HG02571 (cell line): ENCODE results near the gene IFIH1.
A peak's percentile ranks its signal among the peaks of the same experiment; 100 is the strongest.

Experiments used
- ATAC-seq: cut with Tn5 transposase; IDR thresholded peaks from one replicate; pipeline ENCODE4 v1.9.1; 2021; ENCODE audit warnings: mild to moderate bottlenecking, moderate library complexity; ENCODE audit not compliant: unreplicated experiment

Gene IFIH1

DNA sequence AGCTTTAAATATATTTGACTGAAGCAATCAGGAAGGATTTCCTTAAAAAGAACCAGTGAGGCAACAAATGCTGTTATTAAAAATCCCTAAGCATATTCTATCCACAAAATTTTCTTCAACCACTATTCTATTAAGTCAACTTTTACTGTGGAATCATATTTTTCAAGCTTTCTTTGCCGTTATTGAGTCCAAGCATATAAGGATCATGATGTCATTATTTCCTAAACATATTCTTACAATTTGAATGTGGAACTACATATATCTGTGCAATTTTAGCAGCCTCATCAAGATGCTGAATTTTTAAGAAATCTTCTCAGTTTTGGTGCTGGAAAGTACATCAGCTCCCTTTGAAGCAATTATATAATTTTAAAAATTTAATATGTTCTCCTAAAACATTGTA is 5.6 kb downstream of the IFIH1 start:
- ATAC-seq: no peak

DNA sequence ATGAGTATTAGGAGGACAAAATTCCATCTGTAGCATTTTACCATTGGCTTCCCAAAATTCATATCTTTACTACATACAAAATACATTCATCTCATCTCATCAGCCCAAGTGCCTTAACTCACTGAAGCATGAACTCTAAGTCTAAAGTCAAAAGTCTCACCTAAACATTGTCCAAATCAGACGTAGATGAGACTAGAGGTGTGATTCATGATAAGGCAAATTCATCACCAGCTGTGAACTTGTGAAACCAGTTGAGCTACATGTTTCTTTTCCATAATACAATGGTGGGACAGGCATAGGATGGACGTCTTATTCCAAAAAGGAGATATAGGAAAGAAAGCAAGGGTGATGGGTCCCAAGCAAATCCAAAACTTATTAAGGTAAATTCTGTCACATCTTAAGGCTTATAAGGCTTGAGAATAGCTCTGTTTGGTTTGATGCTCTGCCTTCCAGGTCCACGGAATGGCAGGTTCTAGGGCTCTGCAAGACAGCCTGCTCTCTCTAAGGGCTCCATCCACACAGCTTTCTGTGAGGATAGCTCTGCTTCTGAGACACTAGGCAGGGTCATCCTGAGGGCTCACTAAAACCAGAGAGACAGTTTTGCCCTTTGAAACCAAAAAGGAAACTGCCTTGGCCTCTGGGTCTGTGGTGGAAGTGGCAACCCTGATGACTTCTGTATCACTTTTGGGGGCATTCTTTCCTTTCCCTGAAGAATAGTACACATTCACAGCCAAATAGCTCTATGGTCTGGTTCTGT is 9.6 kb downstream of the IFIH1 start:
- no peak for ATAC-seq

DNA sequence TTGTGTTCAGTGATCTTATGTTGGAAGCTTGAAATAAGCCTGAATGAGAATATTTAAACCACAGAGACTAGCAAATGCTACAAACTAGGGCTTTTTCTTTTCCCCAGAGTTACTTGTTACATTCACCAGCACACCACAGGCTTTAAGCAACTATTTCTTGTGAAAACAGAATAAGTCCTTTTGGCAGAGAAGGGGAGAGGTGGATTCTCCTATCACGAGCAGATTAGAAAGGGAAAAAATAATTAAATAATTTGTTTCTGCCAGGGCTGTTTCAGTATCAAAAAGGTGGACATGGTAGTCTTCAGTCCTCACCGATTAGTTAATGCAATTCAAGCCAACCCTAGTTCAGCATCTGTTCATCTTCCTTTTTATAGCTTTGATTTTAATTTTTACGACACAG is 12.6 kb downstream of the IFIH1 start:
- no peak for ATAC-seq

DNA sequence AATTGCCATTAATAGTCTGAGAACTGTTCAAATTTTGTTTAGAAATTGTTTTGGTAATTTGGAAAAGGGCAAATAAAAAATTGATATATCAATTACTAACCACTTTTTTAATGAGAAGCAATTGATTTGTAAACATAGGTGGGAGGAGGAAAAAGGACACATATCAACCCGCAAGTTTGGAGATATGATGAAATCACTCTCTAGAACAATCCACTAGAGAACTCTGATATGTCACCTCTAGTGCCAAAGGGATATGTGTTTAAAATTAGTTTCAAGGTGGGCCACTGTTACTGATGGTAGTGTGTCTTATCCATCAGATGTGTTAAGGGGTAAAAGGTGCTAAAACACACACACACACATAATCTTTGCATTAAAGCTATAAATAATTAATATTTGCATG is 16.6 kb downstream of the IFIH1 start:
- ATAC-seq: no peak

DNA sequence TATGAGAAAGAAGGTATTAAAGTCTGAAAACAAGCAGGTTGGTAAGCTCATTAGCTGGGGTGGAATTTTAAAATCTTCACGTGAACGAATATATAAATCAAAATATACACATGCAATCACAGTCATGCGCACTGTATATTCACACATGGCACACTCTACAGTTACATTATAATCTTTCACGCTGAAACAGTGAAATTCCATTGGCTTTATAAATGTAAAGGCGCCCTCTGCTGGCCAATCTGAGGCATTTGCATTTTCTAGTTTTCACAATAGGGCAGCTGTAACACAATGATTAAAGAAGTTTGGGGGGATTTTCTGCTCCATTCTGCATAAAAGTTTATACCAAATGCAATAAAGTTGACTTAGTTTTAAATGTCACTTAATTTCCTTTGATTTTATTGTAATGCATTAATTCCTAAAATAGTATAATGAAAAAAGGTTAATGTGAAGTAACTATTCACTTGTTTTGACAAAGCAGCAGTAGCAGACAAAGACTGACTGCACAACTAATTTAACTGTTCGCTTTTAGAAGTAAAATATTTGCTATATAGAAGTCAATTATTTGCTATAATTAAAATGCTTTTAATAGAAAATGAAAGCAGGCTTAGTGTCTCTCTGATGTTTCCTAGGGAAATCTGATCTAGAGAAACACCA is 17.2 kb downstream of the IFIH1 start:
- peak; percentile 51 for ATAC-seq

DNA sequence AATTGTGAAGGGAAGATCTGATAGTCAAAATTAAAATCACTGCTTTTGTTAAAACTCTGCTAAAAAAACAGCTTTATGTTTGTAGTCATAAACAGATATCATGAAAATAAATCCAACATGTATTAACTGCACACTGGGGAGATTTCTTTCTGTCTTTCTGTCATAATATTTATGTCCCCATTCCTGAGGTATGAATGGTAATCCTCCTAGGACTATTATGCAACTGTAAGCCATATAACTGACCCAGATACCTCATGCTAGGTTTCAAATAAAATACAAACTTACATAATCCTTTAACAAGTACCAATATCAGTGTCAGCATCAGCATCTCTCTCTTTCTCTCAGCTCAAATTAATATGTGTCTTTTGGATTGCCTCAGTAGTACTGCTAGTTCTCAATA is 18.2 kb downstream of the IFIH1 start:
- no peak for ATAC-seq

DNA sequence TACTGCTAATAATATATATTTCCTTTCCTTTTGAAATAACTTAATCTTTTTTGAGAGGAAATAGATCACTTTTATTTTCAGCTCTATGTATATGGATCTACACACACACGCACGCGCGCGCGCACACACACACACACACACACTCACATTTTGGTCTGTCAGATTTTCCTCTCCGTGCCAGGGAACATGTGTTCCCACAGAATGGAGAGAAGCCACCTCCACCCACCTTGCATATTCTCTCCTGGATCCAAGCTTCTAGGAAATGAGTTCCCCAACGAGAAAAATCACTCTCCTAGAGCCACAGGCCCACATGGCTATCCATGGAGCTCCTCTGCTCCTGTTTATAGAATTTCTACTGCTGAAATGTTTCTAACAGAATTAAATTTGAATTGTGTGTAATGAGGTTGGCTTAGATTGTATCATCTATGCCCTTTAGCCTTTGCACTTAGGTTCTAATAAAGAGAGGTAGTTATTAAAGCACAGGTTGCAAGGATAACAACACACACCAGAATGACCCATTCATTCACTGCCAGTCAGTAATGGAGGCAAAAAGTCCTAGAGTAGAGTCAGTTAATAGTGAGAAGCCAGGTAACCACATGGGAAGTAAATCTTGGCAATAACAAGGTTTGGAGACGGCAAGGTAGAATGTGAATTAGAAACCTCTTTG is 19.7 kb downstream of the IFIH1 start:
- ATAC-seq: no peak

DNA sequence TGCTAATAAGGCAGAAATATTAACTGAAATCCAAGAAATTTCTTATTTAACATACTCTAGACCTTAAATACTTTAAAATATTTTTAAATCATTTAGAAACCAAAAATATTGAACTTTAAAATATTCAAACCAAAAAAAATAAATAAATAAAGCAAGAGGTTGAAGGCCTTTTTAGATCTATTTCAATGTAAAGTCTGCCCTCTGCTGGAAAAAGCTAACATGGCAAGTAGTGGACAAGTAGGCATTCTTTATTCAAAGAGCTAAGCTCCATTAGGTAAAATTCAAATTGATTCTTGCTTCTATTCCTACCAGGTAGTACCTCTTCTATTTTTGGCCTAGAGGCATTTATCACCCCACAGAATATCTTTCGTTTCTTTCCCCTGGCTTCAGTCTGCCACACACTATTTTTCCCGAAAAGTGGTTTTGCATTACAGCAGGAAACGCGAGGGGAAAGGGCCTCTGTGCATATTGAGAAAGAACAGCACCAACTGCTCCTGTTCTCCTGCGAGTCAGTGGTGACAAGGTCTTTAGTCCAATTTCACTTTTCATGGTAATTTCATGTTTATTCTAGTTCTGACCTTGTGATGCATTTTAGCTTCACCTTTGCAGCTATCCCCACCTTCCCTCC is 20.4 kb downstream of the IFIH1 start:
- ATAC-seq: peak; percentile 73

DNA sequence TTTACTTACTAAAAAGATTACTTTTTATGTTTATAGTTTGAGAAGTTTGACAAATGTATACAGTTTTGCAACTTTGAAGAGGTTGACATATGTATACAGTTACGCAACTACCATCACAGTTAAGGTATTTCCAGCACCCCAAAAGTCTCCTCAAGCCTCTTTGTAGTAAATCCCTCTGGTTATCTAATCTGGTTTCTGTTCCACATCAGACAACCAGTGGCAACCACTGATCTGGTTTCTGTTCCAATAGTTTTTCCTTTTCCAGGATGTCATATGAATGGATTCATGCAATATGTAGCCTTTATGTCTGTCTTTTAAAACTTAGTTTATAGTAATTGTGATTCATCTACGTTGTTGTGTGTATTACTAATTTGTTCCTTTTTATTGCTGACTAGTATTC is 23.5 kb downstream of the IFIH1 start:
- ATAC-seq: no peak

DNA sequence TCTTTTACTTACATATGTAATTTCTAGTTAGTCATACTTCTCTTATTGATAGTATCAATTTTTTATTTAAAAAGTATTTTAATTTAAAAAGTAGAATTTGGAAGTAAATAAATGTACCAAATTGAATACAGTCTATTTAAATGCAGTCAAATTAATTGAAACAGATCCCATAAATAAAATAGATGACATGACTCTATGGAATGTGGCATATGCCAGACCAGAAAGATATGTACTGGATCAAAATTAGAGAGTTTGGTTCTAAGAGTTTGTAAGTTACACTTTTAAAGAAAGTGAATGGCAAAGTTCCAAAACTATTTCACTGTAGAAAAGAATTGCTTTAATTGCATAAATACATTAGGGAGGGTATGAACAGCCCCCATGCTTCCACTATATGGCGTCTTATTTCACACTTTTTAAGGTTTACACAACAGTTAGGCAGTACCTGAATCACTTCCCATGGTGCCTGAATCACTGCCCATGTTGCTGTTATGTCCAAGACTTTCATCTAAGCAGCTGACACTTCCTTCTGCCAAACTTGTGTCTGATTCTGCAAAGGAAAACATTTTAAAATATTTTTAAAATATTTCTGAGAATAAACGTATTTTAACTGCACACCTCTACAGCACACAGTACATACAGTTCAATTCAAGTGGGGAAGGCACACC is 25.2 kb downstream of the IFIH1 start:
- ATAC-seq: no peak

DNA sequence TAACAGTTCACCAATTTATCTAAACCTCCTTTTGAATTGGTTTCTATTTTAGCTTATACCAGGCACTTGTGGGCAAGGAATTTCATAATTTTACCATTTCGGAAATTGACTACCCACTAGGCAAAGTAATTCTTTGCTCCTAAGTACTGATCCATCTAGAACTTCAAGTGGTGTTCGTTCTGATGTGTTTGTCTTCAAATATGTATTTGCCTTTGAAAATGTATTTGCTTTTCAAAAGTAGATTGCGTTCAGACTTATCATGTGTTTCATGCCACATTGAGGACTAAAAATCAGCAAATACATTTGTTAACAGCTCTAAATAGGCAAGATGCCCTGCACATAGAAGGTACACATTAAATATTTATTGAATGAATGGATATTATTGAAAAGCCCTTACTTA is 26.7 kb downstream of the IFIH1 start:
- no peak for ATAC-seq

DNA sequence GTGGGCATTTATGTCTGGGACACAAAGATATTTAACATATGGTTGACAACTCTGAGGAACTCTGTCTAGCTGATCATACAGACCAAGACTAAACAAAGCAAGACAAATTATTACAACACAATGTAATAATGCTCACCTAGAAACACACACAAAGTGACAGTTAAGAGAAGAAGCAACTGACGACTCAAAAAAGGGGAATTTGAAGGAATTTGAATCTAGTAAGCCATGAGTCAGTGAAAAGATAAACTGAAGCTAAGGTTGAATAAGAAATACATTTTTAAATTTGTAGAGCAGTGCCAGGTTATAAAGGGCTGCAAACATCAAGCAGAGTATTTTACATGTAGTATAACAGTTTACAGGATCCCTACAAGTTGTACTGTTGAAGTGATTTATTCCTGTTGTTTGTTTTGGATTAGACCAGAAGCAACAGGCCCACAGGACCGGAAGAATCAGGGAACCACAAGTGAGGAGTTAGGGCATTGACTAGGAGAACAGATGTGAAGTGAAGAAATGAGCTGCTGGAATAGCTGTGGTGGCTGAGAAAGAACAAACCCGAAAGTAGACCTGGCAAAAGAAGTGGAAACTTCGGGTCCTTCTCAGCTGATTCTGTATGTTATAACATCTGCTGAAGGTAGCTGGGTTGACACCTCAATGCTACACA is 35.6 kb downstream of the IFIH1 start:
- no peak for ATAC-seq

DNA sequence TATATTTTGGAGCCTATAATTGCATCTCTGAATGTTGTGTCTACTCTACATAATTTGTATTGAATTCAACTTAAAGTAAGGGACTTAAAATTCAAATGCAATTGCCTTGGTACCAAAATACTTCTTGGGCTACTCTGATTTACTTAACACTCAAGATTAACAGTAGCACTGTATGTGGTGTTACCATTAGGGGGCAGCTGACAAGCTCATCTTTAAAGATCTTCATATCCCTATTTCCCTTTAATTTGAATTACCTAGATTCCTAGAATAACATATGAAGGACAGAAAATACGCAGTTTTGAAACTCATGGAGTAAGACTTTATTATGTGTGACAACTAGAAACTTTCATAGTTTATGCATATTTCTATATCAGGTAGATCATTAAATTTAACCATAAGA is 37.8 kb downstream of the IFIH1 start:
- no peak for ATAC-seq

DNA sequence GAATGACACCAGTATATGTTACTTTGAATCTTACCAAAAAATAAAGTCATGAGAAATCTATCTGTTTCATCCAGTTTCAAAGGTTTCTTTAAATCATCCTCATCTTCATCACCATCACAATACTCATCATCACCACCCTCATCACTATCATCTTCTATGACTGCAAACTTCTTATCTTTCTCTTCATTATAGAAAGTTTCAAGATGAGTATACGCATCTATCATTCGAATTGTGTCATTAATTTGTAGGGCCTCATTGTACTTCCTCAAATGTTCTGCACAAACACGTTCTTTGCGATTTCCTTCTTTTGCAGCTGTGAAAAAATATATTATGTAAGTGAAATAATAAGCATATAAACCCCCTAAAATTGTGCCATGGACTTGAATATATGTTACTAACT is 41.1 kb downstream of the IFIH1 start:
- no peak for ATAC-seq

DNA sequence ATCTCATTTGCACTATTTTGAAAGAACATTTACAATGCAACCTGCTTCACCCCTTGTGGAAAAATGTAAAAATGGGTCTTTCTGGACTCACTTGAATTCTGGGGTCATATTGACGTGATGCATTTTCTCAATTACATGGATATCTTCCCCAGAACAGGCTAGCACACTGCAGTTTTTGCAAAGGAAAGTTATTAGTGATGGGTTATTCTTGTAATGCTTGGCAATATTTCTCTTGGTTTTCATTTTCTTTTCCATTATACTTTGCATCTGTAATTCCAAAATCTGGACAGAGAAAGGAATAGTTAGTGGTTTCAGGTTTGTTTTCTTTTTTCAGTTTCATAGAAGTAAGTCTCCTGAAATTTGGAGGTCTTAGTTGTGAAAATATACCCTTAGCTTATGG is 50.5 kb downstream of the IFIH1 start:
- ATAC-seq: no peak

DNA sequence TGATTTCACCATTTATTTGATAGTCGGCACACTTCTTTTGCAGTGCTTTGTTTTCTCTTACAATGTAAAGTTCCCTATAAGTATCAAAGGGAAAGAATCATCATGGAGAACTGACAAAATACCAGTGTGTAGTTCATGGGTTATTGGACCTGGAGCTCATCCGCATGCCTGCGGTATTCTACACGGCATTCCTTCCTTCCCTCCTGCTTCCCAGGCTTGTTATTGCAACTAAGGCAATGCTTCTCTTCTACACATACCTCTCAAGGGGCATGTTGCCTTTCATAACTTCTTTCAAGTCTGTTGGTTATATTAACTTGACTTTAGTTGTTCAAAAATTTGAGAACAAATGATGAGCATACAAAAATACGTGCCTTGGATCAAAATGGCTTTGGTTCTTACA is 51.0 kb downstream of the IFIH1 start:
- ATAC-seq: no peak

DNA sequence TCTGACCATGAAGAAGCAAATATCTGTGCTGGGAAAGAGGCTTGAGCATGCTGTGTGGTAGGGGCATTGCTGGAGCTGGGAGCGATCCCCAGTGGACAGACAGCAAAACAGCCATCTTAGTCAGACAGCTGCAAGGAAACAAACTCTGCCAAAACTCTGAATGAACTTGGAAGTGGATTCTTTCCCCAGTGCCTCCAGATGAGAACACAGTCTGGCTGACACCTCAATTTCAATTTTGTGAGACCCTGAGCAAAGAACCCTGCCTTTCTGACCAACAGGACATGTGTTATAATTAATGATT is 52.1 kb downstream of the IFIH1 start:
- no peak for ATAC-seq

DNA sequence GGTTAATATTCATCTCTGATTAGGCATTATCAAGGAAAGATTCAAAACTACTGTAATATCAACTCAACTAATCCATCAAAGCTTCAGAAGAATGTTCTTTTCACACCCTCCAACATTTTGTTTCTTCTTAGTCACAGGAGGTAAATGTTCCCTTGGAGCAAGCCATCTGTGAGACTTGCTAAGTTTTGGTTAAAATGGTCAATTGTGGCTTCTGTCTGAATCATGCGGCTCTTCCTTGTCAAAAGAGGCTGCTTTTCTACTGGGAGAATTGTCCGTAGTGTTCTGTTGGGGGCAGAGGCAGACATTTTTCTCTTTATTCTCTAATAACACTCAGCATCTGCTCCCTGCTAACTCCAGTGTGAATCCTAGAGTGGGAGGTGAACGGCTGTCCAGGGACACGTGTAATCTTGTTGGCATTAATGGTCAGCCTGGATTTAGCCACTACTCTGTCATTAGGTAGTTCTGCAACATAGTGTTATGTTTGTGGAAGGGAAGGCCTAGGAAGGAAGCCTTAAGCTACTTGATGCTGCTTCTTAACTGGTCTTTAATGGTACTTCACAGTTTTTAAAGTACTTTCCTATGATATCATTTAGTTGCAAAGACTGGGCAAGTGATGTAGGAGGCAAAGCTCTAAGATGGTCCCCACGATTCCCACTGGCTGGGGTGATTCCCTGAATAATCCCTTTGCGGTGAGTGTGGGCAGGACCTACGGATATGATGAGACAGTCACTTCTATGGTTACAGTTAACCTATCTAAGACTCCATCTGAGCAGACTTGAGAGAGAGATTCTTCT is 52.6 kb downstream of the IFIH1 start:
- ATAC-seq: no peak

DNA sequence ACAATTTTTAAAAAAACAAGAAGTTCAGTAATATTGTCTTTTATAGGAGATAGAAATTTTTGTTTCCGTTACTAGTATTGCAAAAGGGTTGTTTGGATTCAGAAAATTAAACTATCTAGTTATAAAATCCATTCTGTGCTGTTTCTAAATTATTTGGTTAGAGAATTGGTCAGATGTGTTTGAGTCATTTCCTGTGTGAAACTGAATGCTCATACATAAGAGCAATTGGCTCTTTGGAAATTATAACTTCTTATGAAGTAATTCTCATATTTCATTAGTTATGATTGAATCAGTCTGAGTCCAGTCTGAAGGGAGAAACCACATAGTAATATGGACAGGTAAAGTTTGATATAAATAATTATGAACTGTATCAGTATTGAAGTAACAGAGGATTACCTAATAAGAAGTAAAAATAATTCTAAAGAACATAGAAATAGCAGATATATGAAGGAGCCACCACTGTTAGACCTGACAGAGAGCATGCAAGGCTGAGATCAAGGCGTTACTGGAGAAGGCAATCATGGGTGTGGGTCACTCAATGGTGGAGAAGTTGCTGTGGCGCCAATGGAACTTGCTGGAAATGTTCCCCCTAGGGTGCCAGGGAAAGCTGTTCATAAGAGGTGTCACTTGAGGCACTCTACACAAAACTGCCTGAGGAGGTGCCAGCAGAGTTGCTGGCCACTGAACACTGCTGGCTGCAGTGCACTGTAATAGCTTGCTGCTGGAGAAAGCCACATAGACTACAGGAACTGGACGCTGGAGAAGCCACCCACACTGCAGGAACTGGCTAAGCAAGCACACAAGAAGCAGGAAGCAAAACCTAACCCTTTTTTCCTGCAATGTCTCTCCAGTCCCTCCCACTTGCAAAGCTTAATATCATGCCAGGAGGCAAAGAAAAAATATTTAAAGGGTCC is 57.2 kb downstream of the IFIH1 start:
- ATAC-seq: no peak
